DOHH2 (cell line): ENCODE measurements around the gene PML.
"Not testable (repeated sequence)": the region's sequence is repeated elsewhere in the genome, so short reads cannot be mapped to it uniquely, and the experiment has no call there.

ENCODE experiments used
- H3F3A ChIP-seq: fragments of 200-600 bp; sonication (generic), shearing (Covaris generic); 2 replicates; pipeline ENCODE4 v1.6.0; 2016; ENCODE audit warnings: antibody characterized with exemption, mild to moderate bottlenecking; ENCODE audit not compliant: control insufficient read depth, insufficient read depth
- H3K27ac ChIP-seq: fragments of 200-600 bp; sonication (generic); 2 replicates; pipeline ENCODE4 v1.5.1; 2014; ENCODE audit warnings: low read depth, mild to moderate bottlenecking, low read length, moderate library complexity
- H3K27me3 ChIP-seq: fragments of 200-600 bp; sonication (generic); 2 replicates; pipeline ENCODE4 v1.6.1; 2014; ENCODE audit warnings: mild to moderate bottlenecking, low read length, mixed read lengths; ENCODE audit not compliant: control insufficient read depth
- H3K36me3 ChIP-seq: fragments of 200-600 bp; sonication (generic); 2 replicates; pipeline ENCODE4 v1.6.1; 2014; ENCODE audit warnings: mild to moderate bottlenecking, low read length, moderate library complexity, mixed read lengths; ENCODE audit not compliant: control insufficient read depth
- H3K4me1 ChIP-seq: fragments of 200-600 bp; sonication (generic); 2 replicates; pipeline ENCODE4 v1.6.1; 2014; ENCODE audit warnings: mild to moderate bottlenecking, low read length, mixed read lengths; ENCODE audit not compliant: control insufficient read depth
- H3K4me2 ChIP-seq: fragments of 200-600 bp; sonication (generic); 2 replicates; pipeline ENCODE4 v1.6.0; 2014; ENCODE audit warnings: mild to moderate bottlenecking, low read length, moderate library complexity
- H3K4me3 ChIP-seq: fragments of 200-600 bp; sonication (generic); 2 replicates; pipeline ENCODE4 v1.5.1; 2014; ENCODE audit warnings: mild to moderate bottlenecking, low read length, mixed read lengths
- H3K79me2 ChIP-seq: fragments of 200-600 bp; sonication (generic); 2 replicates; pipeline ENCODE4 v1.6.1; 2014; ENCODE audit warnings: mild to moderate bottlenecking, low read length, mixed read lengths; ENCODE audit not compliant: control insufficient read depth
- H3K9me2 ChIP-seq: fragments of 200-600 bp; sonication (generic); replicated peaks from 2 replicates; pipeline ENCODE4 v1.6.1; 2014; ENCODE audit warnings: mild to moderate bottlenecking, low read length, mixed read lengths; ENCODE audit not compliant: control insufficient read depth
- H3K9me3 ChIP-seq: fragments of 200-600 bp; sonication (generic); 2 replicates; pipeline ENCODE4 v1.6.1; 2014; ENCODE audit warnings: antibody characterized with exemption, low read length, mixed read lengths; ENCODE audit not compliant: control insufficient read depth, insufficient read depth
- H4K20me1 ChIP-seq: fragments of 200-600 bp; sonication (generic); 2 replicates; pipeline ENCODE4 v1.6.0; 2014; ENCODE audit warnings: low read depth, mild to moderate bottlenecking, antibody characterized with exemption, low read length, moderate library complexity; ENCODE audit not compliant: control insufficient read depth, insufficient read depth
- EZH2phosphoT487 ChIP-seq: fragments of 200-600 bp; sonication (generic); IDR thresholded peaks from 2 replicates; pipeline ENCODE4 v1.6.1; 2017; ENCODE audit warnings: borderline replicate concordance, mild to moderate bottlenecking, antibody characterized with exemption, low read length, moderate library complexity, mixed read lengths
- TF ChIP-seq, protein P1 (sequence below): fragments of 200-600 bp; sonication (generic); IDR thresholded peaks from one replicate; pipeline ENCODE4 v1.5.1; 2014; ENCODE audit warnings: antibody characterized with exemption, mild to moderate bottlenecking, low read depth, low read length; ENCODE audit not compliant: poor library complexity, severe bottlenecking

The PML gene

DNA sequence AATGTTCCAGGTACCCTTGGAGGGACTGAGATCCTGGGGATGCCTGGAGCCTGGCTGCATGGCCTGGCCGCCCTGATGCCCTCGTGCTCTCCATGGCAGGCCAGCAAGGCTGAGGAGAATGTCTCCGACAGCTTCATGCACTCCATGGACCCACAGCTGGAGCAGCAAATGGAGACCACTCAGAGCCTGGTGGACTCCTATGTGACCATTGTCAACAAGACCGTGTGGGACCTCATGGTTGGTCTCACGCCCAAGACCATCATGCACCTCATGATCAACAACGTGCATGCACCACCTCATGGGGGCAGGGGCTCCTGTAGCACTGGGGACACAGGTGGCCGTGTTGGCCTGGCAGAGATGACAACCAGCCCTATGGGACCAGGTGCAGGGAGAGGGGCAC lies 68.2 kb downstream of the PML start:
- H3K4me3 ChIP-seq, result no peak overlapping the region
- no peaks in the 10 kb centered on the region for H3K9me2 ChIP-seq
- no peak overlapping the region for H3K27ac ChIP-seq
- H4K20me1 ChIP-seq, result no peaks in the 10 kb centered on the region
- no peaks in the 10 kb centered on the region for H3K4me1 ChIP-seq
- no peaks in the 10 kb centered on the region for H3K9me3 ChIP-seq
- H3K27me3 ChIP-seq, result peaks cover 2% of the 10 kb centered on the region; the same call in 1 of the 2 replicates
- TF ChIP-seq EZH2phosphoT487, result no peak
- TF ChIP-seq, protein P1, sequence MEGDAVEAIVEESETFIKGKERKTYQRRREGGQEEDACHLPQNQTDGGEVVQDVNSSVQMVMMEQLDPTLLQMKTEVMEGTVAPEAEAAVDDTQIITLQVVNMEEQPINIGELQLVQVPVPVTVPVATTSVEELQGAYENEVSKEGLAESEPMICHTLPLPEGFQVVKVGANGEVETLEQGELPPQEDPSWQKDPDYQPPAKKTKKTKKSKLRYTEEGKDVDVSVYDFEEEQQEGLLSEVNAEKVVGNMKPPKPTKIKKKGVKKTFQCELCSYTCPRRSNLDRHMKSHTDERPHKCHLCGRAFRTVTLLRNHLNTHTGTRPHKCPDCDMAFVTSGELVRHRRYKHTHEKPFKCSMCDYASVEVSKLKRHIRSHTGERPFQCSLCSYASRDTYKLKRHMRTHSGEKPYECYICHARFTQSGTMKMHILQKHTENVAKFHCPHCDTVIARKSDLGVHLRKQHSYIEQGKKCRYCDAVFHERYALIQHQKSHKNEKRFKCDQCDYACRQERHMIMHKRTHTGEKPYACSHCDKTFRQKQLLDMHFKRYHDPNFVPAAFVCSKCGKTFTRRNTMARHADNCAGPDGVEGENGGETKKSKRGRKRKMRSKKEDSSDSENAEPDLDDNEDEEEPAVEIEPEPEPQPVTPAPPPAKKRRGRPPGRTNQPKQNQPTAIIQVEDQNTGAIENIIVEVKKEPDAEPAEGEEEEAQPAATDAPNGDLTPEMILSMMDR, result no peak
- H3K36me3 ChIP-seq, result no peaks in the 10 kb centered on the region
- H3F3A ChIP-seq, result no peaks in the 10 kb centered on the region
- H3K79me2 ChIP-seq, result no peaks in the 10 kb centered on the region
- no peak overlapping the region for H3K4me2 ChIP-seq

DNA sequence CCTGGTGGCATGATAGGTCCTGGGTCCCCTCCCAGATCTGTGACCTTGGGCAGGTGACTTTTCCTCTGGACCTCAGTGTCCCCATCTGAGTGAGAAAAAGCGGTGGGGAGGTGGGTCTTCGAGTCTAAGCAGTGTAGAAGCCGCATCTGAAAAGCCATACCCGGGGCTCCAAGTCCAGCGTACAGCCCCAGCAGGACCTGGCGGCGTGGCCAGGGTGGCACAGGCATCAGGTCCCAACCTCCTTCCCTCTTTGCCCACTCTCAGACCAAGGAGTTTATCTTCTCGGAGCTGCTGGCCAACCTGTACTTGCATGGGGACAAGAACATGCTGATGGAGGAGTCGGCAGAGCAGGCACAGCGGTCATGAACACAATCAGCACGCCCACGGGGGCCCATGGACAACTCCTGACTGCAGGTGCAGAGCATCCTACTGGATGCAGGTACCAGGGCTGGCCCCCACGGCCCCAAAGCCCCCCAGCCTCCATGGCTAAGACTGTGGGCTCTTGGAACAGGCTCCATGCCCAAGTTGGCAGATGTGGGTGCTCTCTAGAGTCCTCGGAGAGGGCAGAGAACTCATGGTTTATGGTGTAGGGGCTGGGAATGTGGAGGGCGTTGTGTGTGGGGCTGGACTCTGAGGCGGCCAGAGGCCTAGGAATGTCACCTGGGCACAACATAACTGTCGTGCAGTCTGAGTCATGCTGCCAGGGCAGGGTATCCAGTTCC lies 69.1 kb downstream of the PML start:
- H3K4me3 ChIP-seq, H3K36me3 ChIP-seq, H3F3A ChIP-seq, H3K79me2 ChIP-seq, H3K9me2 ChIP-seq, H3K4me2 ChIP-seq, H4K20me1 ChIP-seq, H3K27ac ChIP-seq, H3K27me3 ChIP-seq, H3K9me3 ChIP-seq, H3K4me1 ChIP-seq: not testable (repeated sequence)

DNA sequence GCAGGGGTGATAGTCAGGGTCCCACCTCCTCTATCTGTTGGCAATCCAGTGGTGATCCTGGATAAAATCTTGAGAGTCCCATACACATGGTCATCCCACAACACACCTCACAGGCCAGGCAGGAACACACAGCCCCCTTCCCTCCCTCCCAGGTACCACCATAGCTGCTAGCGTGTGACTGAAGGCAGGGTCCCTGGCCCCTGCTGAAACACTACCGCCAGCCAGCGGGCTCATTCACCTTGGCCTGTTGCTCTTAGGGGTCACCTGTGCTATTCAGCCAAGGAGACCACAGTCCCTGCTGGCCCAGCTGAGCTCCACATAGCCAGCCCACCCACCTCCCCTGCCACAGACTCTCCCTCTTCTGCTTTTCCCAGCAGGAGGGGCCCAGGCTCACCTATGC lies 69.7 kb downstream of the PML start:
- H3K4me2 ChIP-seq, H3K79me2 ChIP-seq, H3K9me2 ChIP-seq, H3K27me3 ChIP-seq, H4K20me1 ChIP-seq, H3K4me1 ChIP-seq, H3K27ac ChIP-seq, H3K4me3 ChIP-seq, H3K36me3 ChIP-seq, H3K9me3 ChIP-seq, H3F3A ChIP-seq: not testable (repeated sequence)

DNA sequence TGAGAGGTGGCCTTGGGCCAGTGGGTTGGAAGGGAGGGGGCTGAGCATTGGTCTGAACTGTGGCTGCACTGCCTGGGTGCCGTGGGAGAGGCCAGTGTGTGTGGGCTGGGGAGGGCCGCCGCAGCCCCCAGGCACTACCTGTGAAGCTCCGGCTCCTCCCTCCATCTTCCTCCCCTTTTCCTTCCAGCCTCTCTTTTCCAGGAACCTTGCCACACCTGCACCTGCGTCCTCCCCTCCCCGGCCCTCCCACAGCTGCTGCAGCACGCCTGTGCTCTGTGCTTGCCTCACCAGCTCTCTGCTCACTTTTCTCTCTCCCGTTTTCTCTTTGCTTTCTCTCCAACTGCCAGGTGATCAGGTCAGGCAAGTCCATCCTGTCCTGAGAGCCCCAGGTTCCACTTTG lies 70.3 kb downstream of the PML start:
- H3K9me3 ChIP-seq, H3K36me3 ChIP-seq, H3K79me2 ChIP-seq, H3F3A ChIP-seq, H3K27ac ChIP-seq, H3K4me1 ChIP-seq, H3K27me3 ChIP-seq, H3K4me3 ChIP-seq, H3K9me2 ChIP-seq, H3K4me2 ChIP-seq, H4K20me1 ChIP-seq: not testable (repeated sequence)

DNA sequence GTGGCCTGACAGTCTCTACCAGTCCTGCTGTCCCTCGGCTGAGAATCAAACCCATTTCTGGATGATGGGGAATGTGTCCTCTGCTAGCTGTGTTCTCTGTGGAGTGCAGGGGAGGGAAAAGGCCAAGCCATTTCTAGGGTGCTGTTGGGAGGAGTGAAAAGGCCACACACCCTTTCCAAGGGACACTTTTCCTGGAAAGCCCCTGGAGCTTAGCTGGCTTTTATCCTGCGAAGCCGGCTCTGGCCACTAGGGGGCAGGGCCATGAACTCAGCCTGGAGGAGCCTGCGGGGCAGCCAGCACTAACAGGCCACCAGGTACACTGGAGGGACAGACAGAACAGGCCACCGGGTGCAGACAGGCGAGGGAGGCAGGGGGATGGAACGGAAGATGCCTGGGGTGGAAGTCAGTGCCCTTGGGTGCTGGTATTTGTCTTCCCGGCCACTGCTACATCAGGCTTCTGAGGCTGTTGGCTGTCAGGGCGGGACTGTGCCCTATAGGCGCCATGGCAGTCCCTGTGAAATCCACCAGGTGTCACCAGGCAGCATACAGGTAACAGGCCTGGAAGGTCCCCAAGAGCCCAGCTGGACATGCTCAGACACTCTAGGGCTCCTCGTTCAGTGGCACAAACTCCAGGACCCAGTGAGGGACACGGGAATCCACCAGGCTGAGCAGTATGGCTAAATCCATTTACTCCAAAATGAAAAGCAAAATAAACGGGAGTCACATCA lies 71.3 kb downstream of the PML start:
- H3K36me3 ChIP-seq, H3K4me2 ChIP-seq, H3K79me2 ChIP-seq, H3K9me2 ChIP-seq, H3F3A ChIP-seq, H4K20me1 ChIP-seq, H3K27ac ChIP-seq, H3K4me1 ChIP-seq, H3K4me3 ChIP-seq, H3K9me3 ChIP-seq, H3K27me3 ChIP-seq: not testable (repeated sequence)
- TF ChIP-seq, protein P1, result peak; percentile 38

DNA sequence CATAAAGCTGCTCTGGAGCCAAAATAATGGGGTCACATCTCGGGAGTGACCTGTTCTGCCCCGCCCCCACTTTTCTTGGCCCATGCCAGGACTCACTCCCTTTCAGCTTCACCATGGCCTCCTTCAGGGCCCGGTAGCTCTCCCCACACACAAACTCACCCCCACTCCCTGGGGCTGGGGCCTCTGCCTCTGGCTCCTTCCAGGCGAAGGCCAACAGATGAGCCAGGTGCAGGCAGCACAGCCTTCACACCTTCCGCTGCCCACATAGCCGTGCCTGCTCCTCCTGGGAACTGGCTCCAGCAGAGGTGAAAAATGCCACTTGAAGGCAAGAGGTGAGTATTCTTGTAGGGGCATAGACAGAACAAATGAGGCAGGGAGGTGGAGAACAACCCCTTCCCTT lies 77.1 kb downstream of the PML start:
- H3K4me1 ChIP-seq, result not testable (repeated sequence)

More for the DNA sequence above, 77.1 kb downstream of the PML start:
- H3K9me3 ChIP-seq, H3K4me3 ChIP-seq, H4K20me1 ChIP-seq, H3K36me3 ChIP-seq, H3K4me2 ChIP-seq, H3K9me2 ChIP-seq, H3K79me2 ChIP-seq, H3F3A ChIP-seq, H3K27ac ChIP-seq, H3K27me3 ChIP-seq: not testable (repeated sequence)
